RPMI8226 (cell line): ENCODE measurements around the gene RBMS1.
A peak's percentile ranks its signal among the peaks of the same experiment; 100 is the strongest.

Source experiments
- DNase-seq: peaks from one replicate; pipeline ENCODE4 v3.0.0-alpha.2; 2015

RBMS1 gene

DNA sequence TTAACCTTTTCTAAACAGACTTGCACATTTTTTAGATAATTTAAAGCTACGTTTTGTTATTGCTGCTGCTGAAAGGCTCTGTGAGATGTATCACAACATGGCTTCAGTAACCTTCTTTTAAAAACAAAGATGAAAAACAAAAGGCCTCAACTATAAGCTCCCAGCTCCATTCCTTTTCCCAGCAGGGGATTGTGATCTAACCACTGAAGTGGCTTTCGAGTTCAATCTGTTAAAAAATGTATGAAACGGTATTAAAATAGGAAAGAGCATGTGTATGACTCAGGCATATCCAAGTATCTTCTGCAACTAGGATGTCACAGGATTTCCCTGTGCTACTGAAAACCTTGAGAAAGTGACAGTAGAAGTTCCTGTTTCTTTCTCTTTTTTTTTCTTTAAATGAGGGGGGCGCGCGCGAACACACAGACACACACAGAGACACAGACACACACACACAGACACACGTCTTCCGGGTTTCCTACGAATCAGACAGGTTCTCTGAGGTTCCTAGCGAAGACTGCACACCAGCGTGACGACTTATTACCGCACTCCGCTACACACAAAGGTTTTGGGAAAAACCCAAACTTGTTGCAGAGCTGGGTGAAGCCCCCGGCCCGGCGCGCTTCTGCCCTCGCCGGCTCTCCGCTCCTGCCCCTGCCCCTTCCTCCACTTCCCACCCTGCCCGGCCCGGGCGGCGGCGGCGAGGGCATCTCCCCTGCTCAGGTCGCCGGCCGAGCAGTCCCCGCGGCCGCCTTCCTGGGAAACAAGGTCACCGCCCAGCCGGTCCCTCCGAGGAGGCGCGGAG lies 86.8 kb downstream of the RBMS1 start:
- DNase-seq: peak; percentile 84

DNA sequence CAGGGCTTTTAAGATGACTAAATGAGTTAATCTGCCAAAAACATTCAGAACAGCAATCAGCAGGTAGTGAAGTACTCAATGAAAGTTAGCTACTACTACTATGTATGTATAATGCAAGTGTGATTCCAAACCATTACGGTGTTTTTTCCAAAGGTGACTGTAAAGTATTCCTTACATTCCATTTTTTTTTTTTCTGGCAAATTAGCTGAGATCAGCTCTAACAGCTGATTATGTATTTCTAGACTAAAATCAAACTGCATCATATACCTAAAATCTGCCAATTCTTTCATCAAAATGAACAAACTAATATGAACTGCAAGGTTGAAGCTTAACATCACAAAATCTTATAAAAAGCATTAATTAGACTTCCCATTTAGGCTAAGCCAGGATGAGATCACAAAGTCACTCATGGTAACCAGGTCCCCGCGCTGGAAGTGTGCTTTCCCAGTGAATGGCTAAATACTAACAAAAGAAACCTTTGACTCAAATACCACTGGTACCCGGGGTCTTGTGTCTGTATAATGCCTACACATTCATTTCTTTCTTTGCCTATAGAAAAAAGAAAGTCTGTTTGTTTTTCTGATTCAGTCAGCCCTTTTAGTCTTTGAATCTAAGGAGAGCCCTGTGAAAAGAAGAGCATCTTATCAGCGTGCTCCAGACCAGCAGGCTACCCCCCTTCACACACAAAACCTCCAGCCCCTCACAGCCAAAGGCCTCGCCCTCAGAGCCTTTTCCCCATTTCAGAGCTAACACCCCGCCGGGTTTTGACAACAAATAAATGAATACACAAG lies 88.3 kb downstream of the RBMS1 start:
- no peak for DNase-seq

DNA sequence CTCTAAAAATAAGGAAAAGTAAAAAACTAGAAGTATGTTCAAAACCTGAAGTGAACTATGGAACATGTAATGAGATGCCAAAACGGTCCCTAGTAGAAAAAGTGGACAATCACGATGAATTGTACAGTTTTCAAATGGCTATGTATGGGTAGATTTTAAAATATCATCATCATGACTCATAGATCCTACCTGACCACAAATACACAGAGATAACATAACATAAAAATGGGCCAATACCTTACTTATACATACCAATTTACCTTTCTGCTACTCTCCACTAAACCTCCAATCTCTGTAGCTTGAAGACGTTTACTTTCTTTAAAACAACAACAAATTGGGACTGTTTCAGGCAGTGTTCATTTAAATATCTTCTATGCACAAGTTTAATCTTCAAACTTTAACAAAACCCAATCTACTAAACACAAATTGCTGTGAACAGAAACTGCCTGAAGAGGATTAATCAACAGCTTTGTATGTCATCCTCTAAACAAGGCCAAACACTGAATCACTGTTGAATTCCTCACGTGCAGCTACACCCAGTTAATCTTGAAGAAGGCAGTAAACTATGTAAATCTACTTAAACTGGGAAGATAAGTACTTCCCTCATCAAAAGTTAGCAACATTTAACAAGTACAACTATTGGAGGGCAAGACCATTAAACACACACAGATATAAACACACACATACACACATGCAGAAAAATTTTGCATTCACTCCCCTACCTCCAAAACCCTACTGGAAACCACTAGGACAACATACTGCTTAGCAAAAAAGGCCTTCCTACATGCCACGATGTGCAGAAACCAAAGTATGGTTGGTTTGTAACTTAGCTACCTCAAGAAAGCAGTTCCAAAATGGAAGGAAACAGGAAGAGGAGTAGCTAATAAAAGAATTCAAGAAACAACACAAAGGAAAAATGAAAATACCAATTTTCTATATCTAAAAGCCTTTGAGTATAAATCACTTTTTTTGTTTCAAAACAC lies 90.3 kb downstream of the RBMS1 start:
- no peak for DNase-seq

DNA sequence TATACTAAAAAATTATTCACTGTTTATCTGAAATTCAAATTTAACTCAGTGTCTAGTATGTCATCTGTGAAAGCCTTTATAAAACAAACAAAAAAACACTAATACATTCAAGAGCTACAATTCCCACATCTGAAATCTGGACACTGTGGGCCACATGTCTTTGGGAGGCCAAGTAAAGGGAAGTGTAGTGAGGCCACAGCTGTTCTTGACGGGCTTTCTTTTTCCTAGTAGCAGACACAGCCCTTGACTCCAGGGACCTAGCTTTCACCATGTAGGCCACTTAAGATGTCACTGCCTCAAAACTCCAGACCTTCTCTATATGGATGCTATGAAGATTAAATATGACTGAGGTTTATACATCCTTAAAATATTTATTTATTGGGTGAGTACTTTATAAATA lies 91.1 kb downstream of the RBMS1 start:
- DNase-seq: no peak

DNA sequence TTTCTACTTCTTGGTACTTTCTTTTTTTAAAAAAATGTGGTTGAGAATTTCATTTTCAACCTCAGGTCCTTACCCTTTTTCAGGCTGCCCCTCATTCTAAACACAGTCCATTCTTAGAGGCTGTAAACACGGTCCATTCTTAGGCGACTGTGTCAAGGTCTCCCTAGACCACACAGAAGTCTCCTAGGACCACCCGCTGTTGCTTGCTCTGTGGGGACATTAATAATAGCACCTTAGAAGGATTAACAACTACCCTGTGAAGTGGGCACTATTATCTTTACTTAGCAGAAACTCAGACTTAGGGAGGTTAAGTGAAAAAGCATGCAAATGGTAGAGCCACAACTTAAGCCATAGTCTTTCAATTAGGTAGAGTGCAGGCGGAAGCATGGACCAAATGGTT lies 91.7 kb downstream of the RBMS1 start:
- DNase-seq: no peak

DNA sequence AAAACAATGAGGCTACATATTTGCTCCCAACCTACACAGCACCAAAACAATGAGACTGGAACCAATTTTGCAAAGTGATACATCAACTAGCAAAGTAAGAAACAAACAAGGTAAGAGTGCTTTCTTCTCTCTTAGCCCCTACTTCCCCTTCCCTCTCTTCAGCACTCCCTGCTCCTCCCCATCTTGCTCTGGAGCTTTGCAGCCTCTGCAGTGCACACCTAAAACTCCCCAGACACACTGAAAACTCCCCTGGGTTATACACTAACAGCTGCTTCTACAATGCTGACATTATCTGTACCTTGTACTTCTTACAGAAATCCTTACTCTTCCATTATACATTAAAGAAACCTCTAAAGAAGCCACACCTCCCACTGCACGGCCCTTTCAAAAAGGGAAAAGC lies 93.7 kb downstream of the RBMS1 start:
- no peak for DNase-seq

DNA sequence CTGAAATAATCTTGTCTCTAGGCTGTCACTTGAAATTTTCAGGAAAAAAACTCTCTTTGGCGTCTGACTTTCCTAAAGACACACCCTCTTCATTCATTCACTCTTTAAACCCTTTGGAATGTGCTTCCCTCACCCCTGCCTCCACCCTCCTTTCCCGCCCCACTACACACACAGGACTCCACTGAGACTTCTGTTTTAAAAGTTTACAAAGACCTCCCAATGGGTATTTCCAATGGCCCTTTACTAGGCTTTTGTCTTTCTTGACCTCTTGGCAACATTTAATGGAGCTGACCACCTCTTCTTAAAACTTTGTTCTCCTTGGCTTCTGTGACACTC lies 96.1 kb downstream of the RBMS1 start:
- no peak for DNase-seq

DNA sequence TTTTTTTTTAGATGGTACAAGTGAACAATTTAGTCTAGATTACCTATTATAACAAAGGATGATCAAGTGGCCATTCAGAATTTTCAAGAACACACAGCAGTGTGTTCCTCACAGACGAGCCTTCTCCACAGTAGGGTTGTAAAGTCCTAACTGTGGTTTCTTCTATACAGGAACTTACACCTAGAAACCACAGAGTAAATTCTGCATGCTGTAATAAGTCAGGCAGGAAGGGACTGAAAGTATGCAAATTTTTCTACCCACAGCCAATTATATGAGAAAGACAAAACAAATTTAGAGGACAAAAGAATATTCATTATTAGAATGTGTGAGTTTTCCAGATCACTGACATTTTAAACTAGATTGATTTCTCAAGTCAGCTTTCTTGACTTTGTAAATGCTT lies 99.5 kb downstream of the RBMS1 start:
- DNase-seq: peak; percentile 54

DNA sequence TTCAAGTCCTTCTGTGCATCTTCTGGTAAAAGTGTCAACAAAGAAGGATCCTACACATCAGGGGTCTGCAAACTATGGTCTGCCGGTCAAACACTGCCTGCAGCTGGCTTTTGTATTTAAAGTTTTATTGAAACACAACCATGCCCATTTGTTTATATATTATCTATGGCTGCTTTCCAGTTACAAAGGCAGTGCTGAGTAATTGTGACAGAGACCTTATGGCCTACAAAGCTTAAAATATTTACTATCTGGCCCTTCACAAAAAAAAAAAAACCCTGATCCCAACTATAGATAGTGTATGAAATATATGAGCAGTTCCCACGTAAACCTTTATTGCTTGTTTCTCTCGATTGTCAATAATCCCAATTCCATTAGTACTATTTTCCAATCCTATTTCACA lies 101.4 kb downstream of the RBMS1 start:
- no peak for DNase-seq

DNA sequence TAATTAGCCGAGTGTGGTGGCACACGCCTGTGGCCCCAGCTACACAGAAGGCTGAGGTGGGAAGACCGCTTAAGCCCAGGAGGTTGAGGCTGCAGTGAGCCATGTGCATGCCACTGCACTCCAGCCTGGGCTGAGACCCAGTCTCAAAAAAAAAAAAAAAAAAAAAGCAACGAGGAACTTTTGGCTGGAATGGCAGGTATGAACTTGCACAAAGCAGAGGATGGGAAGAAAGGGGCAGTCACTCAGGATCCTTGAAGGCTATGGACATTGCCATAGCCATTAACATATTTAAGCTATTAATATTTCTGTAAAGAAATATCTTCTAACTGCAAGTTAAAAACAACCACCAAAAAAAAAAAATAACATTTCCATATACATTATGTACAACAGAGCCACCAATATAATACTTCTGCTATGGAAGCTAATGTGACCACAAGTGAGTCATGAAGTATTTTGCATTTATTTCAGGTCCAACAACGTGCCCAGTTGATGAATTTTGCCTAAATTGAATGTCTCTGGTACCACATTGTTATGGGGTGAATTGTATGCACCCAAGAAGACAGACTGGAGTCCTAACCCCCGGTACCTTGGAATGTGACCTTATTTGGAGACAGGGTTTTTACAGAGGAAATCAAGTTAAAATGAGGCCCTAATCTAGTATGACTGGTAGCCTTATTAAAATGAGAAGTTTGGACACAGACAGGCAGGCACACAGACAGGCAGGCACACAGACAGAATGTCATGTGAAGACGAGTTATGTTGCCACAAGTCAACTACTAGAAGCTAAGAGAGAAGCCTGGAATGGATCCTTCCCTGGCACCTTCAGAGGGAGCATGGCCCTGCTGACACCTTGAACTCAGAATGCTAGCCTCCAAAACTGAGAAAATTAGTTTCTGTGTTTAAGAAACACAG lies 102.8 kb downstream of the RBMS1 start:
- DNase-seq: no peak

DNA sequence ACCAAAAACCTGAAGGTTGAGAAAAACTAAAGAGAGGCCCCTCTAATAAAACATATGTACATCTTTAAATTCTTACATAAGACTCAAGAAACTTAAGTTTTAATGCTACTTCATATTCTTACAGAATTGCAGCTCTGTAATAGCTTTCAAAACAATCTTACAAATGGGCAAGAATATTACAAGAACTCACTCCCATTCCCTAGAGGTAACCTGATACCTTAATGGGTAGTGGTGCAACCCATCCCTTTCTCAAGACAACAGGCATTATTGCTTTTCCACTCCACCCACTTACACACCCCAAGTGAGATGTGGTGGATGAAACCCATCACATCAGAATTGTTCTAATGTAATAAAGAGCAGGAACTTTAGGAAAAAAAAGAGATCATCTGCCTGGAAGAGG lies 103.7 kb downstream of the RBMS1 start:
- DNase-seq: no peak

DNA sequence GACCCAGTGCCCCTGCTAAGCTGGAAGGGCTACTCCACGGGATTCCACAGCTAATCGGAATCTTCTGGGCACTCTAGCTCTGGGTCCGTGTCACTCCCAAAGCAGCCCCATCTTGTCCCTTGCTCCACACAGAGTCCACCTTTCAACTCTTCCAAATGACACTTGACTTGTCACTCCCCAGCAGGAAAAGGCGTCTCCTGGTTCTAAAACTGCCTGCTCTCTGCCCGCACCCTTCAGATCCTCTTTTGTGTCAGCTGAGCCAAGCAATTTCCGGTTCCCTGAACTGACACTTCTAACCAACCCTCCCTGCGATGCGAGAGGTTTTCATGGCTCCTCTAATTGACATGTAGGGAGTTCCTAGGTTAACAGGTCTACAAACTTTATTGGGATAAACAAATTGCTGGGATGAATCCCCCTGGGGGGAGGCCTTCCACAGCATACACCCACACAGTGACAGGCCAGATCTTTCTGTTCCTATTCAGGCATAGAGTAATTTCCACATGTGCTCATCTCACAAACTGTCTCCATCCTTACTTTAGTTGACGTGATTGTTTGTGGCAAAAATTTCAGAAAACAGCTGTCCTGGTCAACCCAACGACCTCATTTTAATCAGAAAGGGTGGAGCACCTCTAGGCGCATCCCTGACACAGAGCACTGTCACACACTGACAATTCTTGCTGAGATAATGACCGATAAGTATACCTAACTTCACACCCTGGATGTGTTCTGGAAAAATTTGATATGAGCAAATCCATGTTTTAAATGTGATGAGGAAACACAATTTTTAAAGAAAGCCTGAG lies 104.9 kb downstream of the RBMS1 start:
- DNase-seq: no peak

DNA sequence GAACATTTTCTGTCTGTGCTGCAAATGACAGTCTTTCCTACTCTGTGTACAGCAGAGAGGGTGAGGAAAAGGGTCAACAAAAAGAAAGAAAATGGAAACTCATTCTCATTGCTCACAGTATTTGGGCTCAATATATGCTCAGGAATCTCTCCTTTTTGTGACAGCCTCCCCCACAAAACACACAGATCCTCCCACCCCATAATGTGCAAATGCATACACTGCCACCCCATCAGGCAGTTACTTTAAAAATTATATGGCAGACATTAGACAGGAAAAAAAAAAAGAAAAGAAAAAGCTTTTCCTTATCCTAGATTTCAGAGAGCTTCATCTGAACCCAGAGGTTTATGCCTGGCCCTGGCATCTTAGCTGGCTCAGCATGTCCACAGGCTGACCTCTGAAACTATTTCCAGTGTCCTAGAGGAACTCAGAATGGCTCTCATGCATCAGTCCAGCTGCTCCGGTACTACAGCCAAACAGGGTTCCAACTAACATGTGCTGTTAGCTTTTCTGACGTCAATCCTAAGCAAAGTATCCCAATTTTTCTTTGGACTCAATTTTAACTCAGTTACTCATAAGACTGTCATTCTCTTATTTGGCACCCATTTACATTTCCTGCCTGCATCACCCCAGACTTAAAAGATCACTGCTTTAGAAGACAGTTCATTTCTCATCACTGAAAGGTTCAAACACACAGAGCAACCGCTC lies 105.9 kb downstream of the RBMS1 start:
- no peak for DNase-seq

DNA sequence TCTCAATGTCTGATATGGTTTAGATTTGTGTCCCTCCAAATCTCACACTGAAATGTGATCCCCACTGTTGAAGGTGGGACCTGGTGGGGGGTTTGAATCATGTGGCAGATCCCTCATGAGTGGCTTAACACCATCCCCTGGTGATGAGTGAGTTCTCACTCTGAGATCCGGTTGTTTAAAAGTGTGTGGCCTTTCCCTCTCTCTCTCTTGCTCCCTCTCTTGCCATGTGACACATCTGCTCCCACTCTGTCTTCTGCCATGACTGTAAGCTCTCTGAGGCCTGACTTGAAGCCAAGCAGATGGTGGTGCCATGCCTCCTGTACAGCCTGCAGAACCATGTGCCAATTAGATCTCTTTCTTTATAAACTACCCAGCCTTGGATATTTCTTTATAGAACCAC lies 108.8 kb downstream of the RBMS1 start:
- DNase-seq: no peak

DNA sequence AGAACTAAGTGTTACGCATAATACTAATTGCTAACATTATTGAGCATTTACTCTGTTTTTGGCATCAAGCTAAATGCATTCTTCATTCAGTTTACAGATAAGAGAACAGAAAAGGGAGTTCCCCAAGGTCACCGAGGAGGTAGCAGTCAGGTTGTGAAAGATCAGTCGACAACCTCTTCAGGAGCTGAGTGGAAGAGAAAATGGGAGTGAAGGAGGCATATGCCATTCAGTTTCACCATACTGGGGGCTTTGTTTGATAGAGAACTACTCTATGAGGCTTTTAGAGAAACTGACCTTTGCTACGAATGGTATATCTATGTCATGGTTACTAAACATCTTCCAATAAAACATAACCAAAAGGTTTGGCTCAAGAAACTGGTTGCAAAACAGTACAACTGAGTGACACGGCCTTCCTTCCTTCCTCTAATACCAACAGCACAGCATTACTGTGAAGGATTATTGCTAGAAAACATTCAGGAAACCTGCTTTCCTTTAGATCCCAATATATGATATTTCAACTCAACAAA lies 112.1 kb downstream of the RBMS1 start:
- DNase-seq: no peak

DNA sequence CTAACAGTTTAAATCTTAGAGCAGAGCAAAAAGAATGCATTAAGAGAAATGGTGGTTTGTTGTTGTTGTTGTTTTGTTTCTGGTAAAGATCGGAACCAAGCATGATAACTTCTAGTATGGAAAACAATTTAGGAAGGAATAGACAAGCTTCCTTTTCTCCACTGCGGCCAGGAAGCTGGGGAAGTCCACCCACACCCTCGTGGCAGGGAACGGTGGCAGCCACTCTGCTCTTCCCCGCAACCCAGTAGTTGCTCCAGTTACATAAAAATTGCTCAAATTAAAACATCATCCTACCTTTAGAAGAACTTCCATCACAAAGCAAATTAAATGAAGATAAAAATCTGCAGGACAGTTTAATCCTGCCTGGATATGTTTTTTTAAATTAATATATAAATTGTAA lies 113.0 kb downstream of the RBMS1 start:
- no peak for DNase-seq

DNA sequence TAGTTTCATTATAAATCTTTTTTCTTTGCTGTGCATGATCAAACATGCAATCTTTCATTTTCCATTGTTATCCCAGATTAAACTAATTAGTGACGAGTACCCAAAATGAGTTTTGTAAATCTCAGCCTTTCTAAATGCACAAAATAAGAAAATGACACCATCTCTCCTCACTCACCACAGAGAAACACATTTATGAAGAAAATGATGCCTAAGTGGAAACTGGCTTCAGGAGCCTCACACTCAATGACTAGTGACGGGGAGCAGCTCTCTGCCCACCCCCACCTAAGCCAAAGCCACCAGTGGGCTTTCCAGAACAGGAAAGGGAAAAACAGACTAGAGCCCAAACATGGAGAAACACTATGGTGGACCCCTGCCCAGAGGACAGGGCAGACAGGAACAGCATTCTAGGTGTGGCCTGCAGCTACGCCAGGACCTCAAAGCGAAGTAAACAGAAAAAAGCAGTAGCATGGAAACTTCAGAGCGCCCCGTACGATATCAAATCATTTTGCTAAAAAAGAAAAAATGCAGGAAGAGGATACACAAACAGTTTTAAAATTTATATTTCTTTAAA lies 113.5 kb downstream of the RBMS1 start:
- DNase-seq: no peak

DNA sequence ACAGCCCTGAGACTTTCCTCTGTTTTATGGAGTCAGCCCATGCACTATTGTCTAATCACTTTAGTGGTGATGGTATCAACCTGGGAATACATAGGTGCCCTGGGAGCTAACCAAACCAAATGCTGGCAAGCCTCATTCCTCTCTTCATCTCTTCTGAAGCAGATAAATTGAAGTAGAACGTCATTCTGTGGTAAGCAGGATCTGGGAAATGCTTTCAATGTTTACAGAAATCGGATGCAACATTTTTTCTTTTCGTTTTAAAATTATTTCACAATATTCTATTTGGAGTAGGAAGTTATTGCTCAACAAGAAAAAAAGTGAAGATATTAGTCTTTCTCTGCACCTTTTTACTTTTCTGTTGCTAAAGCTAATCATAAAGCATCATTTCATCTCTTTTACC lies 114.2 kb downstream of the RBMS1 start:
- no peak for DNase-seq

DNA sequence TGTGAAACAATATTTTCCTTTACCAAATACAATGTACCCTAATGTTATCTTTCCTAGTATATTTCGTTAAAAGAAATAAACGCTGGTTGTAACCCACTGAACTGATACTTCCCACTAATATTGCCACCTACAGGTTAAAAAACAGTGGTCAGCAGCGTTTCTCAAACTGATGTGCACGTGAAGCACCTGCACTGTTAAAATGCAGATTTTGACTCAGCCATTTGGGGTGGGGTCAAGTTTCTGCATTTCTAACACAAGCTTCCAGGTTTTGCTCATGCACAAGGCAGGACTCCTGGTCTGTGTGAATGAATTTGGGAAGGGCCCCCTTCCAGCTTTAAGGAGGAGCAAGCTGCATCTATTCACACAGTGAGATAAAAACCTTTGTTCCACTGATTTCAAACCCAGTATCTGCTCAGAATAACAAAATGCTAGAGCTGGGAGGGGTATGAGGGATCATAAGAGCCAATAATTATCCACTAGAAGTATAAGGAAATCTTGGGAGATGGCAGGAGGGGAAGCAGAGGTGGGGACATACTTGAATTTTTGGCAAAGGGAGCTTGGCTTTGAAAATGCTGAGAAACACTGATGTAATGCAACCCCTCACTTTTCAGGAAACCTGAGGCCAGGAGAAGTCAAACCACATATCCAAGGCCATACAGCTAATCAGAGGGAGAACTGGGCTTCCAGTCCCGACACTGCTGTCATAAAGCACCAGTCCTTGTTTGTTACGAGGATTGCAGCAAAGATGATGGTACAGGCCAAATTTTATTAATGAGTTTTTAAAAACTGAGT lies 116.2 kb downstream of the RBMS1 start:
- no peak for DNase-seq
